Thyroid gland (tissue), 4 donors: ENCODE data around the gene MCF2L. TPM values are rescaled to one million over a fixed set of nuclear protein-coding genes. Genes with fewer than 3 reads are reported as not detected.

Source experiments
- DNase-seq, 2 donors: peaks; one replicate each; pipeline ENCODE4 v3.0.0-alpha.2; 2019
- H3K27ac ChIP-seq, 3 donors: fragments of 200-600 bp; sonication (generic); 1 replicate in 2 of 3; 2 replicates in 1 of 3; pipeline ENCODE4 v1.5.1; 2016 to 2019; ENCODE audit warnings: mild to moderate bottlenecking in 1 of 3, moderate library complexity in 1 of 3
- H3K27me3 ChIP-seq: fragments of 200-600 bp; sonication (generic); one replicate; pipeline ENCODE4 v1.5.1; 2019
- H3K36me3 ChIP-seq, 2 donors: fragments of 200-600 bp; sonication (generic); one replicate each; pipeline ENCODE4 v1.5.1; 2016 to 2019
- H3K4me1 ChIP-seq, 2 donors: fragments of 200-600 bp; sonication (generic); one replicate each; pipeline ENCODE4 v1.5.1; 2017 to 2019
- H3K4me3 ChIP-seq, 3 donors: fragments of 200-600 bp; sonication (generic); replicated peaks in 1 of 3; 1 replicate in 2 of 3; 2 replicates in 1 of 3; pipeline ENCODE4 v1.5.1; 2016; ENCODE audit warnings: mild to moderate bottlenecking in 1 of 3
- H3K9me3 ChIP-seq: fragments of 200-600 bp; sonication (generic); one replicate; pipeline ENCODE4 v1.5.1; 2017
- CTCF ChIP-seq, 6 experiments: fragments of 200-600 bp in 3 of 6; fragments of 450-650 bp in 3 of 6; sonication (generic) in 3 of 6; IDR thresholded peaks; one replicate each; pipeline ENCODE4 v1.5.1; 2016 to 2019; ENCODE audit warnings: antibody characterized with exemption in 6 of 6, mild to moderate bottlenecking in 2 of 6, inconsistent platforms in 1 of 6, moderate library complexity in 1 of 6
- POLR2A ChIP-seq, 2 donors: fragments of 450-650 bp; IDR thresholded peaks; one replicate each; pipeline ENCODE4 v1.6.1; 2017; ENCODE audit warnings: antibody characterized with exemption in 2 of 2, mild to moderate bottlenecking in 2 of 2, moderate library complexity in 1 of 2
- WGBS, 2 donors: methylation state at CpG; one replicate each; pipeline ENCODE4 v1.1.5; 2017; 5-methylcytosine and 5-hydroxymethylcytosine counted together
- intact Hi-C: fragments of 100-400 bp; cut with DNase I; formaldehyde crosslinking; loops from one replicate; pipeline ENCODE4 v1.15.1; 2023
- total RNA-seq, 4 donors: library from RNA; depleted of rRNA; stranded (reverse); fragments of >200 nt; gene quantifications; one replicate each; pipeline ENCODE4 v1.2.3, GENCODE V29; 2016

Gene MCF2L
- total RNA-seq, 4 donors from 2014 or later: 35.6 to 83.4 (median 43.6) TPM

GRCh38 chr13:113049521-113049941 is 80.5 kb downstream of the MCF2L start:
- Histone ChIP-seq H3K36me3 (peaks cover 4 to 9% of the 10 kb centered on the region in 2 donors), H3K9me3 (no peaks in the 10 kb centered on the region), H3K27ac (no peak overlapping the region), H3K27me3 (no peaks in the 10 kb centered on the region), H3K4me1 (no peaks in the 10 kb centered on the region), H3K4me3 (no peak overlapping the region)
- intact Hi-C loops: no loop called here
- no peak for TF ChIP-seq POLR2A (IDR thresholded peaks at IDR 0.05)
- TF ChIP-seq CTCF (IDR thresholded peaks at IDR 0.05): no peak
- no peak for DNase-seq
- WGBS, 2 donors: 79 to 86% methylated on average over 12 of the region's 13 CpGs

GRCh38 chr13:113049981-113050380 is 81.0 kb downstream of the MCF2L start:
- Histone ChIP-seq H3K27me3 (no peaks in the 10 kb centered on the region), H3K4me3 (no peak overlapping the region), H3K36me3 (peaks cover 4 to 9% of the 10 kb centered on the region in 2 donors), H3K27ac (no peak overlapping the region), H3K9me3 (no peaks in the 10 kb centered on the region), H3K4me1 (no peaks in the 10 kb centered on the region)
- intact Hi-C loops: no loop called here
- WGBS, 2 donors: 77 to 81% methylated on average over 8 of the region's 8 CpGs
- DNase-seq: no peak
- no peak for TF ChIP-seq POLR2A (IDR thresholded peaks at IDR 0.05)
- no peak for TF ChIP-seq CTCF (IDR thresholded peaks at IDR 0.05)

- TF ChIP-seq CTCF (IDR thresholded peaks at IDR 0.05) (no peak), POLR2A (IDR thresholded peaks at IDR 0.05) (no peak)
- H3K27ac ChIP-seq: no peak overlapping the region
- no peaks in the 10 kb centered on the region for H3K4me1 ChIP-seq
- DNase-seq: no peak
- 66% methylated on average over 37 to 41 of the region's 48 CpGs for WGBS, 2 donors
- no peaks in the 10 kb centered on the region for H3K27me3 ChIP-seq
- H3K36me3 ChIP-seq: peaks cover 0 to 4% of the 10 kb centered on the region in 2 donors
- H3K4me3 ChIP-seq: no peak overlapping the region
- intact Hi-C loops: no loop called here
- H3K9me3 ChIP-seq: no peaks in the 10 kb centered on the region
These were observed 81.9 kb downstream of the MCF2L start for GRCh38 chr13:113050734-113051431.

GRCh38 chr13:113051641-113052040 is 82.6 kb downstream of the MCF2L start:
- Histone ChIP-seq H3K4me3 (no peak overlapping the region), H3K4me1 (no peaks in the 10 kb centered on the region), H3K9me3 (no peaks in the 10 kb centered on the region), H3K27ac (no peak overlapping the region), H3K36me3 (no peaks in the 10 kb centered on the region), H3K27me3 (no peaks in the 10 kb centered on the region)
- DNase-seq: no peak
- 90% methylated on average over 14 of the region's 14 CpGs for WGBS, 2 donors
- intact Hi-C loops: no loop called here
- TF ChIP-seq POLR2A (IDR thresholded peaks at IDR 0.05): no peak
- TF ChIP-seq CTCF (IDR thresholded peaks at IDR 0.05): no peak

DNA sequence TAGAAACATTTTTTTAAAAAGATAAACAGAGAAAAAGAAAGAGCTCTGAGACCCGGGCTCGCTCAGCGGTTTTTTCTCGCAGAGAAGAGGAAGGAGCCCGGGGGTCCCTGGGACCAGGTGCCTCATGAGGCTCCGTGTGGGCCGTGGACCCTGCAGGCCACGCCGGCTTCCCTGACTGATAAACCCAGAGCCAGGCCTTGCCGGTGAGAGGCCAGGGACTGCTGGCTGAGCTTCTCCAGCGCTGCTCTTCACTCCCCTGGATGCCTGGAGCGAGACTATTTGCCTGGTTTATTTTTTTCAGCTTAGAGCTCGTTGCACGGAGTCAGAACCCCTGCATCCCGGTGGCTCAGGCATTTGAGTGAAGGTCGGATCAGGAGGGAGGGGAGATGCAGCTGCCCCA is 83.2 kb downstream of the MCF2L start:
- Histone ChIP-seq H3K4me1 (no peaks in the 10 kb centered on the region), H3K36me3 (no peaks in the 10 kb centered on the region), H3K4me3 (no peak overlapping the region), H3K27ac (no peak overlapping the region), H3K27me3 (no peaks in the 10 kb centered on the region), H3K9me3 (no peaks in the 10 kb centered on the region)
- no peak for DNase-seq
- 89 to 90% methylated on average over 16 of the region's 16 CpGs for WGBS, 2 donors
- TF ChIP-seq POLR2A (IDR thresholded peaks at IDR 0.05) (no peak), CTCF (IDR thresholded peaks at IDR 0.05) (no peak)
- intact Hi-C loops: no loop called here
